ENCODE data around the gene ABCA13.

Gene ABCA13

GRCh38 chr7:48497521-48497920 lies 326.3 kb downstream of the ABCA13 start:
- Mint-ChIP-seq H3K27ac (no peak overlapping the region), H3K9me3 (peaks cover 9% of the 10 kb centered on the region), H3K36me3 (ENCODE audit: low read depth) (no peaks in the 10 kb centered on the region), H3K4me1 (ENCODE audit: low read depth) (no peaks in the 10 kb centered on the region), H3K4me3 (no peak overlapping the region), H3K27me3 (no peaks in the 10 kb centered on the region)
- intact Hi-C loops (cut with micrococcal nuclease), result no loop called here

- intact Hi-C loops (cut with micrococcal nuclease), result no loop called here
- Mint-ChIP-seq H3K9me3 (peaks cover 2% of the 10 kb centered on the region), H3K36me3 (ENCODE audit: low read depth) (no peaks in the 10 kb centered on the region), H3K4me3 (no peak overlapping the region), H3K27me3 (no peaks in the 10 kb centered on the region), H3K4me1 (ENCODE audit: low read depth) (no peaks in the 10 kb centered on the region), H3K27ac (no peak overlapping the region)
These were observed 330.8 kb downstream of the ABCA13 start for GRCh38 chr7:48502021-48502420.

GRCh38 chr7:48505051-48505450 lies 333.8 kb downstream of the ABCA13 start:
- Mint-ChIP-seq H3K27me3 (no peaks in the 10 kb centered on the region), H3K4me1 (ENCODE audit: low read depth) (no peaks in the 10 kb centered on the region), H3K27ac (no peak overlapping the region), H3K9me3 (no peaks in the 10 kb centered on the region), H3K4me3 (no peak overlapping the region), H3K36me3 (ENCODE audit: low read depth) (no peaks in the 10 kb centered on the region)
- intact Hi-C loops (cut with micrococcal nuclease), result no loop called here

GRCh38 chr7:48505466-48505865 lies 334.2 kb downstream of the ABCA13 start:
- H3K36me3 Mint-ChIP-seq (ENCODE audit: low read depth), result no peaks in the 10 kb centered on the region
- H3K27ac Mint-ChIP-seq, result no peak overlapping the region
- H3K9me3 Mint-ChIP-seq, result no peaks in the 10 kb centered on the region
- no peaks in the 10 kb centered on the region for H3K27me3 Mint-ChIP-seq
- no peaks in the 10 kb centered on the region for H3K4me1 Mint-ChIP-seq (ENCODE audit: low read depth)
- H3K4me3 Mint-ChIP-seq, result no peak overlapping the region
- intact Hi-C loops (cut with micrococcal nuclease), result no loop called here

GRCh38 chr7:48506569-48506968 lies 335.3 kb downstream of the ABCA13 start:
- no peaks in the 10 kb centered on the region for H3K36me3 Mint-ChIP-seq (ENCODE audit: low read depth)
- H3K27ac Mint-ChIP-seq, result no peak overlapping the region
- no peak overlapping the region for H3K4me3 Mint-ChIP-seq
- H3K27me3 Mint-ChIP-seq, result no peaks in the 10 kb centered on the region
- no peaks in the 10 kb centered on the region for H3K9me3 Mint-ChIP-seq
- H3K4me1 Mint-ChIP-seq (ENCODE audit: low read depth), result no peaks in the 10 kb centered on the region
- intact Hi-C loops (cut with micrococcal nuclease), result no loop called here

- no peaks in the 10 kb centered on the region for H3K9me3 Mint-ChIP-seq
- H3K36me3 Mint-ChIP-seq (ENCODE audit: low read depth), result no peaks in the 10 kb centered on the region
- intact Hi-C loops (cut with micrococcal nuclease), result no loop called here
- no peak overlapping the region for H3K27ac Mint-ChIP-seq
- H3K4me3 Mint-ChIP-seq, result no peak overlapping the region
- H3K4me1 Mint-ChIP-seq (ENCODE audit: low read depth), result peaks cover 14% of the 10 kb centered on the region
- peaks cover 7% of the 10 kb centered on the region for H3K27me3 Mint-ChIP-seq
These were observed 339.8 kb downstream of the ABCA13 start for GRCh38 chr7:48511080-48511479.

- Mint-ChIP-seq H3K9me3 (no peaks in the 10 kb centered on the region), H3K36me3 (ENCODE audit: low read depth) (no peaks in the 10 kb centered on the region), H3K4me3 (no peak overlapping the region), H3K27me3 (peaks cover 7% of the 10 kb centered on the region), H3K27ac (no peak overlapping the region), H3K4me1 (ENCODE audit: low read depth) (peaks cover 20% of the 10 kb centered on the region)
- intact Hi-C loops (cut with micrococcal nuclease), result no loop called here
These were observed 341.6 kb downstream of the ABCA13 start for GRCh38 chr7:48512892-48513291.

- no peaks in the 10 kb centered on the region for H3K36me3 Mint-ChIP-seq (ENCODE audit: low read depth)
- peaks cover 24% of the 10 kb centered on the region for H3K4me1 Mint-ChIP-seq (ENCODE audit: low read depth)
- H3K9me3 Mint-ChIP-seq, result no peaks in the 10 kb centered on the region
- H3K27ac Mint-ChIP-seq, result no peak overlapping the region
- intact Hi-C loops (cut with micrococcal nuclease), result no loop called here
- no peak overlapping the region for H3K4me3 Mint-ChIP-seq
- peaks cover 7% of the 10 kb centered on the region for H3K27me3 Mint-ChIP-seq
These were observed 343.9 kb downstream of the ABCA13 start for GRCh38 chr7:48515171-48515570.

GRCh38 chr7:48518092-48518491 lies 346.8 kb downstream of the ABCA13 start:
- no peak overlapping the region for H3K27ac Mint-ChIP-seq

GRCh38 chr7:48522692-48523091 lies 351.4 kb downstream of the ABCA13 start:
- Mint-ChIP-seq H3K4me1 (ENCODE audit: low read depth) (peaks cover 5% of the 10 kb centered on the region), H3K27ac (no peak overlapping the region), H3K27me3 (no peaks in the 10 kb centered on the region), H3K4me3 (no peak overlapping the region), H3K36me3 (ENCODE audit: low read depth) (no peaks in the 10 kb centered on the region), H3K9me3 (no peaks in the 10 kb centered on the region)
- intact Hi-C loops (cut with micrococcal nuclease), result no loop called here

More at GRCh38 chr7:48518092-48518491, 346.8 kb downstream of the ABCA13 start:
- no peaks in the 10 kb centered on the region for H3K9me3 Mint-ChIP-seq
- intact Hi-C loops (cut with micrococcal nuclease), result no loop called here
- H3K4me1 Mint-ChIP-seq (ENCODE audit: low read depth), result peaks cover 24% of the 10 kb centered on the region
- peaks cover 2% of the 10 kb centered on the region for H3K27me3 Mint-ChIP-seq
- H3K36me3 Mint-ChIP-seq (ENCODE audit: low read depth), result no peaks in the 10 kb centered on the region
- H3K4me3 Mint-ChIP-seq, result no peak overlapping the region

GRCh38 chr7:48525736-48526732 lies 354.8 kb downstream of the ABCA13 start:
- Mint-ChIP-seq H3K36me3 (ENCODE audit: low read depth) (no peaks in the 10 kb centered on the region), H3K27me3 (no peaks in the 10 kb centered on the region), H3K27ac (no peak overlapping the region), H3K4me3 (no peak overlapping the region), H3K9me3 (peaks cover 8% of the 10 kb centered on the region), H3K4me1 (ENCODE audit: low read depth) (no peaks in the 10 kb centered on the region)
- intact Hi-C loops (cut with micrococcal nuclease), result no loop called here

GRCh38 chr7:48528646-48529045 lies 357.4 kb downstream of the ABCA13 start:
- H3K36me3 Mint-ChIP-seq (ENCODE audit: low read depth), result no peaks in the 10 kb centered on the region

GRCh38 chr7:48537561-48537960 lies 366.3 kb downstream of the ABCA13 start:
- Mint-ChIP-seq H3K27ac (no peak overlapping the region), H3K4me1 (ENCODE audit: low read depth) (peaks cover 6% of the 10 kb centered on the region), H3K36me3 (ENCODE audit: low read depth) (peaks cover 7% of the 10 kb centered on the region), H3K9me3 (peaks cover 42% of the 10 kb centered on the region), H3K27me3 (no peaks in the 10 kb centered on the region), H3K4me3 (no peak overlapping the region)
- intact Hi-C loops (cut with micrococcal nuclease), result no loop called here

More at GRCh38 chr7:48528646-48529045, 357.4 kb downstream of the ABCA13 start:
- Mint-ChIP-seq H3K4me3 (no peak overlapping the region), H3K27me3 (no peaks in the 10 kb centered on the region), H3K27ac (no peak overlapping the region), H3K9me3 (peaks cover 19% of the 10 kb centered on the region), H3K4me1 (ENCODE audit: low read depth) (no peaks in the 10 kb centered on the region)
- intact Hi-C loops (cut with micrococcal nuclease), result no loop called here

- Mint-ChIP-seq H3K27ac (no peak overlapping the region), H3K9me3 (peaks cover 13% of the 10 kb centered on the region), H3K27me3 (no peaks in the 10 kb centered on the region), H3K4me3 (no peak overlapping the region), H3K36me3 (ENCODE audit: low read depth) (peaks cover 7% of the 10 kb centered on the region), H3K4me1 (ENCODE audit: low read depth) (peaks cover 6% of the 10 kb centered on the region)
- intact Hi-C loops (cut with micrococcal nuclease), result no loop called here
These were observed 369.5 kb downstream of the ABCA13 start for GRCh38 chr7:48540746-48541145.

All from dendritic cell treated with granulocyte-macrophage colony-stimulating factor and Interleukin-4, amounts not matched to agents 40 ng/mL and 50 ng/mL, for 4 days (primary cell).